MM.1S (cell line): ENCODE results near the gene DYRK1B.

Source experiments
- CTCF ChIP-seq: fragments of 300-600 bp; sonication (generic); IDR thresholded peaks from 2 replicates; pipeline ENCODE4 v1.5.1; 2016; ENCODE audit warnings: antibody characterized with exemption, low read length, mixed read lengths
- EZH2phosphoT487 ChIP-seq: fragments of 300-600 bp; sonication (generic); IDR thresholded peaks from 2 replicates; pipeline ENCODE4 v1.6.1; 2018; ENCODE audit warnings: antibody characterized with exemption, low read length

GRCh38 chr19:39823686-39824085, 10.3 kb downstream of the DYRK1B start:
- TF ChIP-seq CTCF, result no peak
- TF ChIP-seq EZH2phosphoT487, result no peak
